ENCODE results near the gene TIMP2. TPM values are rescaled to one million over a fixed set of nuclear protein-coding genes. Genes with fewer than 3 reads are reported as not detected.

The TIMP2 gene
- polyA plus RNA-seq, 1 donor from 2014 or later: 25.6 TPM

DNA sequence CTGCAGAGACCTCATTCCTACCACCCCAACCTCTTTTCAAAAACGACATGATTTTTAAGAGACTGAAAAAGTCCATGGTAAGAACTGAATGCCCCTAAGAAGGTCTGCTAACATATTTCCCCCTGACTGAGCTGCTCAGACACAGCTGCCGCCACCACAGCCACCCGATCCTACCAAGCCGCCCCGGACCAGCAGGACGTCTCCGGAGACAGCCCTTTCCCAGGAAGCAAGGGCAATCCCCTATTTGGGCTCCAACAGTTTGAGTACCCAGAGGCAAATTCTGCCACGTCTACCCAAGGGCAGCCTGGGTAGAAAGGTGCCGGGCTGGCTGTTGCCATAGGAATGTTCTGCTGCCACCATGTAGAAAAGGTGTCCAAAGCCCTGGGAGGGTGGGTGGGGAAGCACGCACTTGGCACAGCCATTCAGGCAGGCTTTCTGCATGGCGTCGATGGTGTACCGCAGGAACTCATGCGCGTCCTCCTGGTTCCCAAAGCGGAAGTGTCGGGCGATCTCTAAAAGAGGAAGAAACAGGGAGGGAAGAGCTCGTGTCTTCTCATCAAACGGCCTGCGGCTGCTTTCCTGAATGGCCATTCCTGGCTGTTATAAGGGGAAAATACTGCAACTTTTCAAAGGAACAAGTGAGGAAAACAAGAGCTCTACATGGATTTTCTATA lies 98.2 kb downstream of the TIMP2 start:
- no peak overlapping the region for H3K9ac ChIP-seq (ENCODE audit: low read length)
- H2AFZ ChIP-seq (ENCODE audit: low read depth, low read length): no peak overlapping the region
- H3K9me3 ChIP-seq (ENCODE audit: low read length): no peaks in the 10 kb centered on the region
- H3K36me3 ChIP-seq (ENCODE audit: insufficient read depth, low read length): no peaks in the 10 kb centered on the region
- no peaks in the 10 kb centered on the region for H3K9me2 ChIP-seq (ENCODE audit: insufficient read depth, low read length)
- no peaks in the 10 kb centered on the region for H3F3A ChIP-seq (ENCODE audit: insufficient read depth, low read length, poor library complexity, severe bottlenecking)
- H3K4me3 ChIP-seq (ENCODE audit: low read length): no peak overlapping the region
- no peaks in the 10 kb centered on the region for H4K20me1 ChIP-seq (ENCODE audit: insufficient read depth)
- no peak overlapping the region for H3K27ac ChIP-seq (ENCODE audit: low read length)
- H3K79me2 ChIP-seq (replicated peaks; ENCODE audit: insufficient read depth, low read length): no peaks in the 10 kb centered on the region
- TF ChIP-seq POLR2AphosphoS5 (IDR thresholded peaks at IDR 0.05) (no peak), RAD21 (conservative IDR thresholded peaks at IDR 0.05) (no peak), EZH2 (IDR thresholded peaks at IDR 0.05; ENCODE audit: borderline replicate concordance, insufficient read depth, low read length, poor library complexity, severe bottlenecking) (no peak), MXI1 (conservative IDR thresholded peaks at IDR 0.05; ENCODE audit: poor library complexity, severe bottlenecking) (no peak), TAF1 (IDR thresholded peaks at IDR 0.05; ENCODE audit: low read depth) (no peak), EP300 (conservative IDR thresholded peaks at IDR 0.05; ENCODE audit: poor library complexity, severe bottlenecking) (no peak), SMC3 (conservative IDR thresholded peaks at IDR 0.05; ENCODE audit: poor library complexity) (no peak)
- TF ChIP-seq, protein P1, sequence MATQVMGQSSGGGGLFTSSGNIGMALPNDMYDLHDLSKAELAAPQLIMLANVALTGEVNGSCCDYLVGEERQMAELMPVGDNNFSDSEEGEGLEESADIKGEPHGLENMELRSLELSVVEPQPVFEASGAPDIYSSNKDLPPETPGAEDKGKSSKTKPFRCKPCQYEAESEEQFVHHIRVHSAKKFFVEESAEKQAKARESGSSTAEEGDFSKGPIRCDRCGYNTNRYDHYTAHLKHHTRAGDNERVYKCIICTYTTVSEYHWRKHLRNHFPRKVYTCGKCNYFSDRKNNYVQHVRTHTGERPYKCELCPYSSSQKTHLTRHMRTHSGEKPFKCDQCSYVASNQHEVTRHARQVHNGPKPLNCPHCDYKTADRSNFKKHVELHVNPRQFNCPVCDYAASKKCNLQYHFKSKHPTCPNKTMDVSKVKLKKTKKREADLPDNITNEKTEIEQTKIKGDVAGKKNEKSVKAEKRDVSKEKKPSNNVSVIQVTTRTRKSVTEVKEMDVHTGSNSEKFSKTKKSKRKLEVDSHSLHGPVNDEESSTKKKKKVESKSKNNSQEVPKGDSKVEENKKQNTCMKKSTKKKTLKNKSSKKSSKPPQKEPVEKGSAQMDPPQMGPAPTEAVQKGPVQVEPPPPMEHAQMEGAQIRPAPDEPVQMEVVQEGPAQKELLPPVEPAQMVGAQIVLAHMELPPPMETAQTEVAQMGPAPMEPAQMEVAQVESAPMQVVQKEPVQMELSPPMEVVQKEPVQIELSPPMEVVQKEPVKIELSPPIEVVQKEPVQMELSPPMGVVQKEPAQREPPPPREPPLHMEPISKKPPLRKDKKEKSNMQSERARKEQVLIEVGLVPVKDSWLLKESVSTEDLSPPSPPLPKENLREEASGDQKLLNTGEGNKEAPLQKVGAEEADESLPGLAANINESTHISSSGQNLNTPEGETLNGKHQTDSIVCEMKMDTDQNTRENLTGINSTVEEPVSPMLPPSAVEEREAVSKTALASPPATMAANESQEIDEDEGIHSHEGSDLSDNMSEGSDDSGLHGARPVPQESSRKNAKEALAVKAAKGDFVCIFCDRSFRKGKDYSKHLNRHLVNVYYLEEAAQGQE (IDR thresholded peaks at IDR 0.05; ENCODE audit: borderline replicate concordance): no peak
- TF ChIP-seq, protein P2, sequence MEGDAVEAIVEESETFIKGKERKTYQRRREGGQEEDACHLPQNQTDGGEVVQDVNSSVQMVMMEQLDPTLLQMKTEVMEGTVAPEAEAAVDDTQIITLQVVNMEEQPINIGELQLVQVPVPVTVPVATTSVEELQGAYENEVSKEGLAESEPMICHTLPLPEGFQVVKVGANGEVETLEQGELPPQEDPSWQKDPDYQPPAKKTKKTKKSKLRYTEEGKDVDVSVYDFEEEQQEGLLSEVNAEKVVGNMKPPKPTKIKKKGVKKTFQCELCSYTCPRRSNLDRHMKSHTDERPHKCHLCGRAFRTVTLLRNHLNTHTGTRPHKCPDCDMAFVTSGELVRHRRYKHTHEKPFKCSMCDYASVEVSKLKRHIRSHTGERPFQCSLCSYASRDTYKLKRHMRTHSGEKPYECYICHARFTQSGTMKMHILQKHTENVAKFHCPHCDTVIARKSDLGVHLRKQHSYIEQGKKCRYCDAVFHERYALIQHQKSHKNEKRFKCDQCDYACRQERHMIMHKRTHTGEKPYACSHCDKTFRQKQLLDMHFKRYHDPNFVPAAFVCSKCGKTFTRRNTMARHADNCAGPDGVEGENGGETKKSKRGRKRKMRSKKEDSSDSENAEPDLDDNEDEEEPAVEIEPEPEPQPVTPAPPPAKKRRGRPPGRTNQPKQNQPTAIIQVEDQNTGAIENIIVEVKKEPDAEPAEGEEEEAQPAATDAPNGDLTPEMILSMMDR (IDR thresholded peaks at IDR 0.05; ENCODE audit: poor library complexity, severe bottlenecking): no peak
- no peak overlapping the region for H3K4me2 ChIP-seq (ENCODE audit: low read length)
- no peaks in the 10 kb centered on the region for H3K27me3 ChIP-seq (ENCODE audit: insufficient read depth, low read depth, low read length)

DNA sequence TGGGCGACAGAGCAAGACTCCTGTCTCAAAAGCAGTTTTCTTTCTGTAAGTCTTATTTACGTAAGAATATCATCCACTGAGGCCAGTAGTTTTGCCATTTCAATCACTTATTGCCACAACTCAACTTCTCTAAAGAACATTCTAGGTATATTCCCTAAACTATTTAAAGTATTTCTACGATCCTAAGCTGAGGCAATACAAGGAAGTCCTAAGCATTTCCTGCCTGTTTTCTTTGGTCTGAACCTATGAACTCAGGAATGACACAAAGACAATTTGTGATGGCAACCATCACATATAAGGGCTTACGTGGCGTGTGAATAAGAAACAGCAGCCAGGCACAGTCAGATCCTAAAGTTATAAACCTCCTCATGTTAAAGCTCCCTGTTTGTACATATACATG lies 98.8 kb downstream of the TIMP2 start:
- no peaks in the 10 kb centered on the region for H3K36me3 ChIP-seq (ENCODE audit: insufficient read depth, low read length)
- no peak overlapping the region for H3K4me2 ChIP-seq (ENCODE audit: low read length)
- no peaks in the 10 kb centered on the region for H4K20me1 ChIP-seq (ENCODE audit: insufficient read depth)
- TF ChIP-seq, protein P2 (IDR thresholded peaks at IDR 0.05; ENCODE audit: poor library complexity, severe bottlenecking): no peak
- TF ChIP-seq, protein P1 (IDR thresholded peaks at IDR 0.05; ENCODE audit: borderline replicate concordance): no peak
- no peak for TF ChIP-seq EP300 (conservative IDR thresholded peaks at IDR 0.05; ENCODE audit: poor library complexity, severe bottlenecking)
- no peak for TF ChIP-seq MXI1 (conservative IDR thresholded peaks at IDR 0.05; ENCODE audit: poor library complexity, severe bottlenecking)
- TF ChIP-seq RAD21 (conservative IDR thresholded peaks at IDR 0.05): no peak
- TF ChIP-seq POLR2AphosphoS5 (IDR thresholded peaks at IDR 0.05): no peak
- H3K9me2 ChIP-seq (ENCODE audit: insufficient read depth, low read length): no peaks in the 10 kb centered on the region
- H2AFZ ChIP-seq (ENCODE audit: low read depth, low read length): no peak overlapping the region
- no peaks in the 10 kb centered on the region for H3F3A ChIP-seq (ENCODE audit: insufficient read depth, low read length, poor library complexity, severe bottlenecking)
- no peak overlapping the region for H3K9ac ChIP-seq (ENCODE audit: low read length)
- no peak overlapping the region for H3K4me3 ChIP-seq (ENCODE audit: low read length)
- no peaks in the 10 kb centered on the region for H3K9me3 ChIP-seq (ENCODE audit: low read length)
- no peak overlapping the region for H3K27ac ChIP-seq (ENCODE audit: low read length)
- no peaks in the 10 kb centered on the region for H3K79me2 ChIP-seq (replicated peaks; ENCODE audit: insufficient read depth, low read length)
- no peaks in the 10 kb centered on the region for H3K27me3 ChIP-seq (ENCODE audit: insufficient read depth, low read depth, low read length)
